CD14-positive monocyte (primary cell): Measurements from ENCODE around the gene KRTAP9-4. TPM values are rescaled to one million over a fixed set of nuclear protein-coding genes. Genes with fewer than 3 reads are reported as not detected.
A peak's percentile ranks its signal among the peaks of the same experiment; 100 is the strongest.
"Not testable (repeated sequence)": the region's sequence is repeated elsewhere in the genome, so short reads cannot be mapped to it uniquely, and the experiment has no call there.

Source experiments
- DNase-seq, 3 donors: peaks; one replicate each; pipeline ENCODE4 v3.0.0-alpha.2; 2011 to 2022
- H2AFZ ChIP-seq: 2 replicates; pipeline ENCODE4 v1.6.0; 2012; ENCODE audit warnings: mild to moderate bottlenecking, low read depth, low read length, inconsistent platforms; ENCODE audit not compliant: insufficient read depth, poor library complexity, severe bottlenecking
- H3K27ac ChIP-seq, 2 donors: 1 replicate in 1 of 2; 2 replicates in 1 of 2; pipeline ENCODE4 v1.5.1; 2012 to 2013; ENCODE audit warnings: low read length in 2 of 2, control low read depth in 1 of 2, inconsistent platforms in 1 of 2, low read depth in 1 of 2, mild to moderate bottlenecking in 1 of 2
- H3K27me3 ChIP-seq, 2 donors: one replicate each; pipeline versions ENCODE4 v1.6.0 to v1.6.1; 2011 to 2013; ENCODE audit warnings: low read length in 2 of 2; ENCODE audit not compliant: control insufficient read depth in 2 of 2, insufficient read depth in 2 of 2
- H3K36me3 ChIP-seq, 2 donors: replicated peaks in 1 of 2; 1 replicate in 1 of 2; 2 replicates in 1 of 2; pipeline versions ENCODE4 v1.5.1 to v1.6.1; 2012 to 2013; ENCODE audit warnings: low read length in 2 of 2, control low read depth in 1 of 2, inconsistent platforms in 1 of 2, mild to moderate bottlenecking in 1 of 2; ENCODE audit not compliant: insufficient read depth in 2 of 2, control insufficient read depth in 1 of 2
- H3K4me1 ChIP-seq, 2 donors: 1 replicate in 1 of 2; 2 replicates in 1 of 2; pipeline versions ENCODE4 v1.5.1 to v1.6.1; 2012 to 2013; ENCODE audit warnings: low read length in 2 of 2, control low read depth in 1 of 2, inconsistent platforms in 1 of 2, mild to moderate bottlenecking in 1 of 2, moderate library complexity in 1 of 2; ENCODE audit not compliant: insufficient read depth in 2 of 2, control insufficient read depth in 1 of 2
- H3K4me2 ChIP-seq: replicated peaks from 2 replicates; pipeline ENCODE3; 2012; ENCODE audit warnings: low read length, moderate library complexity, mild to moderate bottlenecking; ENCODE audit not compliant: poor library complexity, severe bottlenecking; ENCODE audit errors: extremely low read depth
- H3K4me3 ChIP-seq, 3 experiments: fragments of 200-600 bp in 1 of 3; sonication (generic) in 1 of 3; replicated peaks in 1 of 3; 1 replicate in 2 of 3; 2 replicates in 1 of 3; pipeline ENCODE4 v1.5.1; 2011 to 2013; ENCODE audit warnings: low read length in 3 of 3, mild to moderate bottlenecking in 3 of 3, control low read depth in 2 of 3, low read depth in 2 of 3, inconsistent platforms in 1 of 3, moderate library complexity in 1 of 3
- H3K79me2 ChIP-seq: 2 replicates; pipeline ENCODE4 v1.6.0; 2012; ENCODE audit warnings: mild to moderate bottlenecking, control low read depth, inconsistent platforms, low read length, moderate library complexity; ENCODE audit not compliant: insufficient read depth
- H3K9ac ChIP-seq: 2 replicates; pipeline ENCODE4 v1.6.0; 2017; ENCODE audit warnings: low read length, mild to moderate bottlenecking; ENCODE audit not compliant: insufficient read depth, poor library complexity, severe bottlenecking
- H3K9me3 ChIP-seq, 2 donors: replicated peaks in 1 of 2; 1 replicate in 1 of 2; 2 replicates in 1 of 2; pipeline versions ENCODE4 v1.5.1 to v1.6.1; 2012 to 2013; ENCODE audit warnings: low read length in 2 of 2, control low read depth in 1 of 2; ENCODE audit not compliant: control insufficient read depth in 1 of 2, insufficient read depth in 1 of 2
- H4K20me1 ChIP-seq: 2 replicates; pipeline ENCODE4 v1.6.0; 2012; ENCODE audit warnings: mild to moderate bottlenecking, low read length, control low read depth, moderate library complexity; ENCODE audit not compliant: insufficient read depth
- H3K27ac Mint-ChIP-seq, 7 donors: one replicate each; pipeline ENCODE4 v1.8.0; 2020; ENCODE audit warnings: mild to moderate bottlenecking in 7 of 7, mixed read lengths in 7 of 7, moderate library complexity in 6 of 7, inconsistent platforms in 2 of 7
- H3K27me3 Mint-ChIP-seq, 3 donors: one replicate each; pipeline ENCODE4 v1.8.0; 2021 to 2022; ENCODE audit warnings: low read depth in 3 of 3, mild to moderate bottlenecking in 3 of 3, mixed read lengths in 3 of 3, moderate library complexity in 3 of 3, inconsistent platforms in 1 of 3
- H3K36me3 Mint-ChIP-seq, 2 donors: one replicate each; pipeline ENCODE4 v1.8.0; 2020; ENCODE audit warnings: mixed read lengths in 2 of 2, inconsistent platforms in 1 of 2, mild to moderate bottlenecking in 1 of 2
- H3K4me1 Mint-ChIP-seq: one replicate; pipeline ENCODE4 v1.8.0; 2020; ENCODE audit warnings: mild to moderate bottlenecking, mixed read lengths
- H3K4me3 Mint-ChIP-seq, 2 donors: one replicate each; pipeline ENCODE4 v1.8.0; 2020; ENCODE audit warnings: mild to moderate bottlenecking in 2 of 2, mixed read lengths in 2 of 2, moderate library complexity in 1 of 2
- H3K9me3 Mint-ChIP-seq, 7 donors: one replicate each; pipeline ENCODE4 v1.8.0; 2020 to 2022; ENCODE audit warnings: mixed read lengths in 7 of 7, mild to moderate bottlenecking in 6 of 7, moderate library complexity in 6 of 7, inconsistent platforms in 2 of 7
- CTCF ChIP-seq: fragments of 200-600 bp; IDR thresholded peaks from one replicate; pipeline ENCODE4 v1.8.0; 2022; ENCODE audit warnings: antibody characterized with exemption, mild to moderate bottlenecking
- WGBS: methylation state at CpG from one replicate; pipeline ENCODE4 v1.1.5; 2013; ENCODE audit warnings: missing lambda C conversion rate; ENCODE audit not compliant: insufficient coverage; 5-methylcytosine and 5-hydroxymethylcytosine counted together
- intact Hi-C, 2 donors: fragments of 100-400 bp; cut with micrococcal nuclease; formaldehyde crosslinking; loops; one replicate each; pipeline versions ENCODE4 v1.15.0 to v1.15.1; 2023
- polyA plus RNA-seq, 3 donors: library from polyadenylated mRNA; depleted of rRNA in 1 of 3; unstranded in 2 of 3; stranded (reverse) in 1 of 3; fragments of 300-500 nt in 2 of 3; fragments of >200 nt in 1 of 3; fragmentation: Illumina TruSeq in 2 of 3; gene quantifications; 1 replicate in 2 of 3; 2 replicates in 1 of 3; pipeline ENCODE4 v1.2.3, GENCODE V29; 2012 to 2021

Gene KRTAP9-4
- polyA plus RNA-seq, 3 donors: not detected

- H3K27ac Mint-ChIP-seq: no peak overlapping the region
- H3K4me3 Mint-ChIP-seq: no peak overlapping the region
- Histone ChIP-seq H3K4me2 (no peak overlapping the region), H3K4me1 (no peaks in the 10 kb centered on the region), H3K4me3 (no peak overlapping the region), H2AFZ (no peak overlapping the region), H3K36me3 (no peaks in the 10 kb centered on the region), H3K9me3 (peaks cover 0 to 3% of the 10 kb centered on the region in 2 donors), H3K27ac (no peak overlapping the region), H4K20me1 (no peaks in the 10 kb centered on the region), H3K9ac (no peak overlapping the region), H3K79me2 (no peaks in the 10 kb centered on the region), H3K27me3 (no peaks in the 10 kb centered on the region)
- H3K9me3 Mint-ChIP-seq: peaks cover 3 to 17% (median 6%) of the 10 kb centered on the region in 7 donors
- 80% methylated on average over 1 of the region's 2 CpGs for WGBS
- DNase-seq: no peak
- intact Hi-C loops: no loop called here
- TF ChIP-seq CTCF: no peak
- no peaks in the 10 kb centered on the region for H3K36me3 Mint-ChIP-seq
- H3K4me1 Mint-ChIP-seq: no peaks in the 10 kb centered on the region
- peaks cover 0 to 13% (median 5%) of the 10 kb centered on the region in 3 donors for H3K27me3 Mint-ChIP-seq
Observed at GRCh38 chr17:41223821-41224220, 25.7 kb upstream of the KRTAP9-4 start.

- no peaks in the 10 kb centered on the region for H3K4me1 Mint-ChIP-seq
- H3K4me3 Mint-ChIP-seq: no peak overlapping the region
- H3K9ac ChIP-seq: no peak overlapping the region
- no peak overlapping the region for H2AFZ ChIP-seq
- intact Hi-C loops: no loop called here
- peaks cover 3 to 8% (median 4%) of the 10 kb centered on the region in 3 donors for H3K27me3 Mint-ChIP-seq
- TF ChIP-seq CTCF: no peak
- no peak overlapping the region for H3K4me2 ChIP-seq
- no CpG with 5 or more reads among the region's 6 CpGs for WGBS
- H3K9me3 Mint-ChIP-seq: peaks cover 0 to 7% (median 1%) of the 10 kb centered on the region in 7 donors
- H3K4me1 ChIP-seq: no peaks in the 10 kb centered on the region
- no peak overlapping the region for H3K4me3 ChIP-seq
- no peak overlapping the region for H3K27ac ChIP-seq
- no peak for DNase-seq
- no peaks in the 10 kb centered on the region for H3K36me3 Mint-ChIP-seq
- H3K27me3 ChIP-seq: no peaks in the 10 kb centered on the region
- H3K9me3 ChIP-seq: no peaks in the 10 kb centered on the region
- H3K27ac Mint-ChIP-seq: no peak overlapping the region
- H3K36me3 ChIP-seq: no peaks in the 10 kb centered on the region
- no peaks in the 10 kb centered on the region for H3K79me2 ChIP-seq
- no peaks in the 10 kb centered on the region for H4K20me1 ChIP-seq
Observed at GRCh38 chr17:41226051-41226450, 23.4 kb upstream of the KRTAP9-4 start.

GRCh38 chr17:41226598-41227095 lies 22.8 kb upstream of the KRTAP9-4 start, which contains the start of gene KRTAP9-2:
KRTAP9-2 (plus strand) TSS chr17:41226648; CDS start chr17:41226655, 7 bp downstream.
- H3K4me2 ChIP-seq, H3K36me3 Mint-ChIP-seq, H3K27me3 ChIP-seq, DNase-seq, H3K9me3 ChIP-seq, H3K9ac ChIP-seq, H3K4me3 Mint-ChIP-seq, H3K36me3 ChIP-seq, H2AFZ ChIP-seq, H3K27ac ChIP-seq, H3K79me2 ChIP-seq, H3K4me1 ChIP-seq, intact Hi-C loops, H3K4me3 ChIP-seq, H3K27me3 Mint-ChIP-seq, H4K20me1 ChIP-seq, H3K9me3 Mint-ChIP-seq, H3K4me1 Mint-ChIP-seq: not testable (repeated sequence)
- 86% methylated on average over 2 of the region's 4 CpGs for WGBS
- H3K27ac Mint-ChIP-seq: peak within 1 kb of the TSS in 1 of 7 donors; percentile 45
